GM12878 (cell line): Measurements from ENCODE around the gene WDFY4. TPM values are rescaled to one million over a fixed set of nuclear protein-coding genes. Genes with fewer than 3 reads are reported as not detected.

Experiments used
- ATF7 ChIP-seq: fragments of 450-650 bp; IDR thresholded peaks from 2 replicates; pipeline ENCODE4 v1.6.1; 2016; ENCODE audit warnings: low read depth, mild to moderate bottlenecking
- CUX1 ChIP-seq: IDR thresholded peaks from 2 replicates; pipeline ENCODE4 v1.6.1; 2012; ENCODE audit warnings: improper control_type of control experiment, low read depth, low read length; ENCODE audit not compliant: insufficient replicate concordance
- ESRRA ChIP-seq: IDR thresholded peaks from 2 replicates; pipeline ENCODE4 v1.6.1; 2012; ENCODE audit warnings: mild to moderate bottlenecking, low read length, improper control_type of control experiment
- GABPA ChIP-seq: IDR thresholded peaks from 2 replicates; pipeline ENCODE4 v1.6.1; 2014; ENCODE audit warnings: antibody characterized with exemption, low read depth, mild to moderate bottlenecking, inconsistent platforms
- HSF1 ChIP-seq: fragments of 150-350 bp; IDR thresholded peaks from 2 replicates; pipeline ENCODE4 v1.6.1; 2014; ENCODE audit warnings: mild to moderate bottlenecking, low read depth, low read length
- KDM1A ChIP-seq: fragments of 200-600 bp; sonication (generic); IDR thresholded peaks from 2 replicates; pipeline ENCODE4 v1.6.1; 2016; ENCODE audit warnings: borderline replicate concordance
- MEF2A ChIP-seq: IDR thresholded peaks from 2 replicates; pipeline ENCODE4 v1.6.1; 2011; ENCODE audit warnings: low read depth, mild to moderate bottlenecking, low read length, moderate library complexity; ENCODE audit not compliant: insufficient read depth
- MYB ChIP-seq: fragments of 150-350 bp; IDR thresholded peaks from 2 replicates; pipeline ENCODE4 v1.6.1; 2014; ENCODE audit warnings: mild to moderate bottlenecking, low read depth, low read length, borderline replicate concordance
- NFYB ChIP-seq: IDR thresholded peaks from 2 replicates; pipeline ENCODE4 v1.6.1; 2011; ENCODE audit warnings: low read depth, mild to moderate bottlenecking, low read length, improper control_type of control experiment, moderate library complexity; ENCODE audit not compliant: insufficient read depth
- NR2C2 ChIP-seq: IDR thresholded peaks from 2 replicates; pipeline ENCODE4 v1.6.1; 2011; ENCODE audit warnings: borderline replicate concordance, low read depth; ENCODE audit not compliant: control insufficient read depth, insufficient read length
- NRF1 ChIP-seq: conservative IDR thresholded peaks from 2 replicates; pipeline ENCODE4 v1.6.1; 2011; ENCODE audit warnings: mild to moderate bottlenecking, low read depth, low read length, improper control_type of control experiment
- RAD51 ChIP-seq: fragments of 450-650 bp; IDR thresholded peaks from 2 replicates; pipeline ENCODE4 v1.6.1; 2016; ENCODE audit warnings: moderate library complexity, mild to moderate bottlenecking, inconsistent platforms
- RELA ChIP-seq: fragments of 450-650 bp; IDR thresholded peaks from 2 replicates; pipeline ENCODE4 v1.8.0; 2014; ENCODE audit warnings: borderline replicate concordance; ENCODE audit not compliant: partially characterized antibody
- SKIL ChIP-seq: fragments of 450-650 bp; IDR thresholded peaks from 2 replicates; pipeline ENCODE4 v1.6.1; 2017; ENCODE audit warnings: mild to moderate bottlenecking, low read depth, inconsistent platforms; ENCODE audit not compliant: poor library complexity, severe bottlenecking
- SP1 ChIP-seq: IDR thresholded peaks from one replicate; pipeline ENCODE4 v1.6.1; 2011; ENCODE audit warnings: low read depth, low read length
- SREBF1 ChIP-seq: IDR thresholded peaks from 2 replicates; pipeline ENCODE4 v1.6.1; 2012; ENCODE audit warnings: mild to moderate bottlenecking, low read length
- ZNF687 ChIP-seq: fragments of 450-650 bp; IDR thresholded peaks from 2 replicates; pipeline ENCODE4 v1.6.1; 2017; ENCODE audit warnings: mild to moderate bottlenecking, moderate library complexity
- ZSCAN29 ChIP-seq: fragments of 450-650 bp; IDR thresholded peaks from 2 replicates; pipeline ENCODE4 v1.6.1; 2017; ENCODE audit warnings: mild to moderate bottlenecking, moderate library complexity
- ZZZ3 ChIP-seq: IDR thresholded peaks from 2 replicates; pipeline ENCODE4 v1.6.1; 2011; ENCODE audit warnings: low read depth; ENCODE audit not compliant: control insufficient read depth, insufficient read length
- polyA plus RNA-seq, 11 experiments: library from polyadenylated mRNA; depleted of rRNA in 4 of 11; unstranded in 6 of 11; stranded (reverse) in 5 of 11; fragments of >200 nt; fragmentation: Nextera tagmentation in 4 of 11; fragmentation: Illumina TruSeq in 1 of 11; extraction: Ambion mirVana in 4 of 11; extraction: Trizol in 1 of 11; gene quantifications; 1 replicate in 1 of 11; 2 replicates in 10 of 11; pipeline versions ENCODE4 v1.2.1 to v1.2.3, GENCODE V29; 2011 to 2016; ENCODE audit warnings: inconsistent platforms in 2 of 11, missing spikeins in 2 of 11, low read depth in 1 of 11
- total RNA-seq, 4 experiments: library from RNA; depleted of rRNA in 3 of 4; stranded (reverse); fragments of >200 nt in 3 of 4; fragmentation: Illumina TruSeq in 1 of 4; extraction: Trizol in 1 of 4; gene quantifications; 2 replicates each; pipeline versions ENCODE4 v1.2.1 to v1.2.3, GENCODE V29; 2013 to 2021

WDFY4 gene
- total and polyA plus RNA-seq, 10 of the 15 experiments (the other 5 are each of a cell fraction or from before 2014, with no cell fraction given) = 13.5 to 132 (median 47.3) TPM

GRCh38 chr10:48659790-48660189, 24.9 kb upstream of the WDFY4 start (continued):
- TF ChIP-seq CUX1 = peak; percentile 65
- 0 out of 2 replicates have a peak, but pooled peaks have one; percentile 48 for TF ChIP-seq MEF2A
- no peak for TF ChIP-seq ZNF687
- TF ChIP-seq NR2C2 = no peak
- TF ChIP-seq SKIL = no peak
- TF ChIP-seq ZSCAN29 = no peak
- no peak for TF ChIP-seq KDM1A
- no peak for TF ChIP-seq ESRRA
- TF ChIP-seq ATF7 = peak; percentile 36; the same call in 1 of the 2 replicates
- TF ChIP-seq NRF1 = no peak
- no peak for TF ChIP-seq GABPA
- no peak for TF ChIP-seq SP1
- TF ChIP-seq RELA = no peak
- no peak for TF ChIP-seq RAD51
- no peak for TF ChIP-seq MYB
- TF ChIP-seq ZZZ3 = no peak
- no peak for TF ChIP-seq NFYB
- TF ChIP-seq SREBF1 = no peak
- TF ChIP-seq HSF1 = no peak
